Activated naive CD4-positive, alpha-beta T cell treated with Interleukin-2 at 50 U/mL for 16 hours (primary cell): Measurements from ENCODE around the gene SCNN1G.

Experiments
- DNase-seq: peaks from one replicate; pipeline ENCODE4 v3.0.0-alpha.2; 2020

The SCNN1G gene

GRCh38 chr16:23152386-23153178 lies 30.0 kb upstream of the SCNN1G start:
- DNase-seq, result no peak

- DNase-seq, result no peak
Measured at GRCh38 chr16:23155445-23156049, 27.0 kb upstream of the SCNN1G start.

- no peak for DNase-seq
Measured at GRCh38 chr16:23156110-23156509, 26.4 kb upstream of the SCNN1G start.

GRCh38 chr16:23156946-23157460 lies 25.5 kb upstream of the SCNN1G start:
- no peak for DNase-seq

- no peak for DNase-seq
Measured at GRCh38 chr16:23158114-23158513, 24.4 kb upstream of the SCNN1G start.

- DNase-seq, result no peak
Measured at GRCh38 chr16:23160082-23160481, 22.5 kb upstream of the SCNN1G start.

GRCh38 chr16:23160574-23160973 lies 22.0 kb upstream of the SCNN1G start:
- DNase-seq, result no peak

GRCh38 chr16:23163921-23164320 lies 18.6 kb upstream of the SCNN1G start:
- DNase-seq, result no peak

- DNase-seq, result no peak
Measured at GRCh38 chr16:23164736-23165135, 17.8 kb upstream of the SCNN1G start.

- DNase-seq, result no peak
Measured at GRCh38 chr16:23172583-23172982, 10.0 kb upstream of the SCNN1G start.

GRCh38 chr16:23172994-23173393 lies 9.6 kb upstream of the SCNN1G start:
- DNase-seq, result no peak

GRCh38 chr16:23174622-23175021 lies 7.9 kb upstream of the SCNN1G start:
- DNase-seq, result no peak

GRCh38 chr16:23175651-23176050 lies 6.9 kb upstream of the SCNN1G start:
- DNase-seq, result no peak

- no peak for DNase-seq
Measured at GRCh38 chr16:23181506-23181905, 1.0 kb upstream of the SCNN1G start.

GRCh38 chr16:23182206-23182678 lies 303 bp upstream of the SCNN1G start:
- DNase-seq, result peak; percentile 61

- DNase-seq, result no peak
Measured at GRCh38 chr16:23183543-23183862, 958 bp downstream of the SCNN1G start.

- no peak for DNase-seq
Measured at GRCh38 chr16:23185656-23186055, 3.1 kb downstream of the SCNN1G start.

- DNase-seq, result no peak
Measured at GRCh38 chr16:23186171-23186570, 3.6 kb downstream of the SCNN1G start.

GRCh38 chr16:23187341-23187740 lies 4.8 kb downstream of the SCNN1G start:
- no peak for DNase-seq

- no peak for DNase-seq
Measured at GRCh38 chr16:23188911-23189310, 6.4 kb downstream of the SCNN1G start.

- no peak for DNase-seq
Measured at GRCh38 chr16:23194497-23195221, 12.1 kb downstream of the SCNN1G start.

GRCh38 chr16:23195366-23195978 lies 12.9 kb downstream of the SCNN1G start:
- no peak for DNase-seq

- DNase-seq, result no peak
Measured at GRCh38 chr16:23196539-23196938, 14.0 kb downstream of the SCNN1G start.
